Jurkat, Clone E6-1 (cell line): ENCODE measurements around the gene ASS1.

Experiments used
- DNase-seq: peaks from one replicate; pipeline ENCODE4 v3.0.0-alpha.2; 2011; ENCODE audit warnings: low read depth, low spot score
- H3K4me3 ChIP-seq: 2 replicates; pipeline ENCODE4 v1.5.1; 2011; ENCODE audit warnings: mild to moderate bottlenecking, low read length, control low read depth, moderate library complexity

ASS1 gene

GRCh38 chr9:130512199-130512598 is 67.4 kb downstream of the ASS1 start:
- DNase-seq: no peak

GRCh38 chr9:130513078-130513477 is 68.3 kb downstream of the ASS1 start:
- DNase-seq: no peak
- H3K4me3 ChIP-seq: no peak overlapping the region

More at GRCh38 chr9:130512199-130512598, 67.4 kb downstream of the ASS1 start:
- H3K4me3 ChIP-seq: no peak overlapping the region

- DNase-seq: no peak
- no peak overlapping the region for H3K4me3 ChIP-seq
These were observed 73.5 kb downstream of the ASS1 start for GRCh38 chr9:130518233-130518632.

GRCh38 chr9:130518943-130519799 is 74.4 kb downstream of the ASS1 start:
- no peak overlapping the region for H3K4me3 ChIP-seq

GRCh38 chr9:130519927-130520326 is 75.2 kb downstream of the ASS1 start:
- H3K4me3 ChIP-seq: no peak overlapping the region
- DNase-seq: no peak

More at GRCh38 chr9:130518943-130519799, 74.4 kb downstream of the ASS1 start:
- DNase-seq: no peak

- H3K4me3 ChIP-seq: no peak overlapping the region
- no peak for DNase-seq
These were observed 77.0 kb downstream of the ASS1 start for GRCh38 chr9:130521715-130522114.

- DNase-seq: no peak
- H3K4me3 ChIP-seq: no peak overlapping the region
These were observed 77.6 kb downstream of the ASS1 start for GRCh38 chr9:130522233-130522808.

GRCh38 chr9:130523921-130524320 is 79.2 kb downstream of the ASS1 start:
- no peak overlapping the region for H3K4me3 ChIP-seq
- no peak for DNase-seq

GRCh38 chr9:130526193-130526853 is 81.6 kb downstream of the ASS1 start:
- H3K4me3 ChIP-seq: no peak overlapping the region
- DNase-seq: no peak

- no peak for DNase-seq
- no peak overlapping the region for H3K4me3 ChIP-seq
These were observed 82.3 kb downstream of the ASS1 start for GRCh38 chr9:130526854-130527650.

- no peak overlapping the region for H3K4me3 ChIP-seq
These were observed 83.0 kb downstream of the ASS1 start for GRCh38 chr9:130527651-130528310.

GRCh38 chr9:130528674-130529073 is 83.9 kb downstream of the ASS1 start:
- H3K4me3 ChIP-seq: no peak overlapping the region
- DNase-seq: no peak

More at GRCh38 chr9:130527651-130528310, 83.0 kb downstream of the ASS1 start:
- DNase-seq: no peak

- no peak for DNase-seq
These were observed 86.2 kb downstream of the ASS1 start for GRCh38 chr9:130530938-130531337.

GRCh38 chr9:130531670-130532069 is 86.9 kb downstream of the ASS1 start:
- H3K4me3 ChIP-seq: no peak overlapping the region
- DNase-seq: no peak

More at GRCh38 chr9:130530938-130531337, 86.2 kb downstream of the ASS1 start:
- no peak overlapping the region for H3K4me3 ChIP-seq

- no peak for DNase-seq
- no peak overlapping the region for H3K4me3 ChIP-seq
These were observed 87.8 kb downstream of the ASS1 start for GRCh38 chr9:130532426-130533080.

- peak overlapping the region; percentile 43 for H3K4me3 ChIP-seq
- DNase-seq: peak; percentile 88
These were observed 91.2 kb downstream of the ASS1 start for GRCh38 chr9:130535818-130536521.

GRCh38 chr9:130536701-130537107 is 91.9 kb downstream of the ASS1 start:
- DNase-seq: no peak
- no peak overlapping the region for H3K4me3 ChIP-seq
